HepG2 (cell line): ENCODE results near the gene CD164L2. TPM values are rescaled to one million over a fixed set of nuclear protein-coding genes. Genes with fewer than 3 reads are reported as not detected.

Experiments used
- ATAC-seq: fragments of 200-7000 bp; cut with Tn5 transposase; 3 replicates; pipeline ENCODE4 v1.9.1; 2020; ENCODE audit warnings: mild to moderate bottlenecking, moderate library complexity
- BruUV-seq: library from RNA; stranded (reverse); fragments of 400-500 nt; replicated peaks from 2 replicates; lab custom pipeline; 2021; lab: Mats Ljungman, UMichigan
- CTCF ChIA-PET: fragments of 300-600 bp; formaldehyde crosslinking; extraction: SDS; loops from one replicate; lab custom pipeline; 2021; ENCODE audit warnings: low total read pairs, inconsistent platforms, low intra/inter-chr PET ratio; lab: Yijun Ruan, JAX
- POLR2A ChIA-PET: fragments of 350-600 bp; sonication (Branson Sonifier 250); formaldehyde crosslinking; loops from one replicate; lab custom pipeline; 2020; ENCODE audit warnings: antibody characterized with exemption, inconsistent platforms; lab: Yijun Ruan, JAX
- DNase-seq: peaks from one replicate; pipeline ENCODE4 v3.0.0-alpha.2; 2015; ENCODE audit warnings: low spot score
- FAIRE-seq: peaks from 3 replicates; lab custom pipeline; 2011; peaks lifted over from hg19 to GRCh38; lab: Jason Lieb, UNC
- H2AFZ ChIP-seq: one replicate; pipeline ENCODE4 v1.6.1; 2011; ENCODE audit warnings: low read length, inconsistent platforms
- H3K27ac ChIP-seq: fragments of 300-600 bp; 3 replicates; pipeline ENCODE4 v1.8.0; 2011; ENCODE audit warnings: mixed run types, mild to moderate bottlenecking, mixed read lengths, low read length, inconsistent platforms; ENCODE audit not compliant: insufficient read depth; ENCODE audit errors: extremely low read length
- H3K27me3 ChIP-seq, 2 experiments: fragments of 200-600 bp in 1 of 2; 2 replicates in 1 of 2; 3 replicates in 1 of 2; pipeline versions ENCODE4 v1.6.0 to v1.8.0; 2011; ENCODE audit warnings: low read length in 2 of 2, mild to moderate bottlenecking in 2 of 2, moderate library complexity in 2 of 2, inconsistent platforms in 1 of 2; ENCODE audit not compliant: insufficient read depth in 2 of 2, control insufficient read depth in 1 of 2
- H3K36me3 ChIP-seq, 2 experiments: fragments of 200-600 bp in 1 of 2; replicated peaks in 1 of 2; 2 replicates in 1 of 2; 3 replicates in 1 of 2; pipeline versions ENCODE4 v1.5.1 to v1.8.0; 2011; ENCODE audit warnings: low read length in 2 of 2, inconsistent platforms in 1 of 2; ENCODE audit not compliant: insufficient read depth in 2 of 2, control insufficient read depth in 1 of 2
- H3K4me1 ChIP-seq: 2 replicates; pipeline ENCODE4 v1.5.1; 2012; ENCODE audit warnings: low read length, inconsistent platforms; ENCODE audit not compliant: insufficient read depth
- H3K4me2 ChIP-seq: 2 replicates; pipeline ENCODE4 v1.6.0; 2011; ENCODE audit warnings: low read depth, low read length, inconsistent platforms
- H3K4me3 ChIP-seq, 3 experiments: fragments of 200-600 bp in 1 of 3; sonication (generic), shearing (Covaris generic) in 1 of 3; replicated peaks in 1 of 3; 2 replicates each; pipeline ENCODE4 v1.5.1; 2011 to 2016; ENCODE audit warnings: low read length in 3 of 3, inconsistent platforms in 2 of 3, low read depth in 2 of 3, mild to moderate bottlenecking in 2 of 3, control low read depth in 1 of 3, mixed read lengths in 1 of 3; ENCODE audit not compliant: insufficient read depth in 1 of 3
- H3K79me2 ChIP-seq: one replicate; pipeline ENCODE4 v1.6.1; 2011; ENCODE audit warnings: low read length, inconsistent platforms; ENCODE audit not compliant: insufficient read depth
- H3K9ac ChIP-seq: 2 replicates; pipeline ENCODE4 v1.6.0; 2011; ENCODE audit warnings: mild to moderate bottlenecking, low read depth, low read length, inconsistent platforms; ENCODE audit not compliant: insufficient read depth
- H3K9me3 ChIP-seq: 2 replicates; pipeline ENCODE4 v1.5.1; 2012; ENCODE audit warnings: mild to moderate bottlenecking, low read length
- H4K20me1 ChIP-seq: 2 replicates; pipeline ENCODE4 v1.6.0; 2011; ENCODE audit warnings: inconsistent platforms, mild to moderate bottlenecking, low read length, moderate library complexity; ENCODE audit not compliant: insufficient read depth
- ARID2 ChIP-seq: sonication (generic); formaldehyde crosslinking; IDR thresholded peaks from 2 replicates; pipeline ENCODE4 v1.8.1; 2022; ENCODE audit warnings: mild to moderate bottlenecking, missing genetic modification reagents, borderline replicate concordance
- HOXA3 ChIP-seq: sonication (generic); formaldehyde crosslinking; IDR thresholded peaks from 2 replicates; pipeline ENCODE4 v1.5.0; 2020; ENCODE audit warnings: missing genetic modification reagents
- KLF9 ChIP-seq: IDR thresholded peaks from 2 replicates; pipeline ENCODE4 v1.6.1; 2016; ENCODE audit warnings: low read depth
- MAZ ChIP-seq, 2 experiments: sonication (generic) in 1 of 2; formaldehyde crosslinking in 1 of 2; IDR thresholded peaks; 2 replicates each; pipeline versions ENCODE4 v1.5.0 to v1.6.1; 2012 to 2020; ENCODE audit warnings: low read depth in 2 of 2, mild to moderate bottlenecking in 2 of 2, borderline replicate concordance in 1 of 2, improper control_type of control experiment in 1 of 2, low read length in 1 of 2, missing genetic modification reagents in 1 of 2, moderate library complexity in 1 of 2
- PAF1 ChIP-seq: IDR thresholded peaks from 2 replicates; pipeline ENCODE4 v1.6.1; 2016; ENCODE audit warnings: missing genetic modification reagents, missing compliant biosample characterization
- PHF5A ChIP-seq: IDR thresholded peaks from one replicate; pipeline ENCODE4 v1.6.1; 2018; ENCODE audit warnings: low read depth, missing genetic modification reagents; ENCODE audit not compliant: unreplicated experiment
- RFXANK ChIP-seq: IDR thresholded peaks from 2 replicates; pipeline ENCODE4 v1.6.1; 2016
- SOX5 ChIP-seq: IDR thresholded peaks from 2 replicates; pipeline ENCODE4 v1.6.1; 2016; ENCODE audit warnings: borderline replicate concordance
- TARDBP ChIP-seq: sonication (generic); formaldehyde crosslinking; IDR thresholded peaks from 2 replicates; pipeline ENCODE4 v1.8.0; 2022; ENCODE audit warnings: mild to moderate bottlenecking, missing genetic modification reagents
- ZNF24 ChIP-seq: fragments of 450-650 bp; IDR thresholded peaks from 2 replicates; pipeline ENCODE4 v1.6.1; 2017; ENCODE audit warnings: antibody characterized with exemption, mild to moderate bottlenecking
- ZNF292 ChIP-seq: sonication (generic); formaldehyde crosslinking; IDR thresholded peaks from 2 replicates; pipeline ENCODE4 v1.8.1; 2022; ENCODE audit warnings: mild to moderate bottlenecking, low read depth, missing genetic modification reagents, borderline replicate concordance
- ZNF430 ChIP-seq: sonication (generic); formaldehyde crosslinking; IDR thresholded peaks from 2 replicates; pipeline ENCODE4 v1.9.0; 2021; ENCODE audit warnings: mild to moderate bottlenecking, missing genetic modification reagents
- ZNF446 ChIP-seq: sonication (generic); formaldehyde crosslinking; IDR thresholded peaks from 2 replicates; pipeline ENCODE4 v1.5.0; 2020; ENCODE audit warnings: mild to moderate bottlenecking, missing genetic modification reagents
- ZNF451 ChIP-seq: sonication (generic); formaldehyde crosslinking; IDR thresholded peaks from 2 replicates; pipeline ENCODE4 v1.5.0; 2020; ENCODE audit warnings: mild to moderate bottlenecking, missing genetic modification reagents
- ZNF883 ChIP-seq: sonication (generic); formaldehyde crosslinking; IDR thresholded peaks from 2 replicates; pipeline ENCODE4 v1.5.1; 2020; ENCODE audit warnings: mild to moderate bottlenecking, missing genetic modification reagents; ENCODE audit errors: not compliant biosample characterization
- WGBS: methylation state at CpG from one replicate; pipeline ENCODE4 v1.1.6; 2017; ENCODE audit warnings: low lambda C conversion rate; 5-methylcytosine and 5-hydroxymethylcytosine counted together
- in situ Hi-C: cut with HindIII; loops from 2 replicates; pipeline ENCODE4 v1.10.0; 2017; ENCODE audit warnings: low pct_unique_long_range_greater_than_20kb; ENCODE audit not compliant: extremely low pct_ligation_motif_present
- intact Hi-C: fragments of 100-400 bp; cut with micrococcal nuclease; formaldehyde crosslinking; loops from one replicate; pipeline ENCODE4 v1.10.0; 2022; ENCODE audit not compliant: unreplicated experiment
- polyA plus RNA-seq, 8 experiments: library from polyadenylated mRNA; depleted of rRNA in 3 of 8; stranded (reverse) in 7 of 8; unstranded in 1 of 8; fragments of >200 nt; fragmentation: Illumina TruSeq in 4 of 8; extraction: Trizol in 4 of 8; gene quantifications; 2 replicates each; pipeline versions ENCODE4 v1.2.1 to v1.2.3, GENCODE V29; 2011 to 2016; ENCODE audit warnings: low read depth in 4 of 8, missing spikeins in 1 of 8, mixed read lengths in 1 of 8; ENCODE audit not compliant: insufficient read depth in 1 of 8
- total RNA-seq, 5 experiments: library from RNA; depleted of rRNA; stranded (reverse); fragments of >200 nt; fragmentation: Illumina TruSeq; extraction: Trizol; gene quantifications; 2 replicates each; pipeline ENCODE4 v1.2.3, GENCODE V29; 2016; ENCODE audit warnings: low read depth in 1 of 5
- TF ChIP-seq, protein P1 (sequence below): sonication (generic); formaldehyde crosslinking; IDR thresholded peaks from 2 replicates; pipeline ENCODE4 v1.5.1; 2020; ENCODE audit warnings: missing genetic modification reagents, mild to moderate bottlenecking, borderline replicate concordance
- TF ChIP-seq, protein P2 (sequence below): sonication (generic); formaldehyde crosslinking; IDR thresholded peaks from 2 replicates; pipeline ENCODE4 v1.8.1; 2022; ENCODE audit warnings: mild to moderate bottlenecking, missing genetic modification reagents

The CD164L2 gene
- total and polyA plus RNA-seq, 2 of the 13 experiments (the other 11 are each of a cell fraction or from before 2014, with no cell fraction given) = not detected

DNA sequence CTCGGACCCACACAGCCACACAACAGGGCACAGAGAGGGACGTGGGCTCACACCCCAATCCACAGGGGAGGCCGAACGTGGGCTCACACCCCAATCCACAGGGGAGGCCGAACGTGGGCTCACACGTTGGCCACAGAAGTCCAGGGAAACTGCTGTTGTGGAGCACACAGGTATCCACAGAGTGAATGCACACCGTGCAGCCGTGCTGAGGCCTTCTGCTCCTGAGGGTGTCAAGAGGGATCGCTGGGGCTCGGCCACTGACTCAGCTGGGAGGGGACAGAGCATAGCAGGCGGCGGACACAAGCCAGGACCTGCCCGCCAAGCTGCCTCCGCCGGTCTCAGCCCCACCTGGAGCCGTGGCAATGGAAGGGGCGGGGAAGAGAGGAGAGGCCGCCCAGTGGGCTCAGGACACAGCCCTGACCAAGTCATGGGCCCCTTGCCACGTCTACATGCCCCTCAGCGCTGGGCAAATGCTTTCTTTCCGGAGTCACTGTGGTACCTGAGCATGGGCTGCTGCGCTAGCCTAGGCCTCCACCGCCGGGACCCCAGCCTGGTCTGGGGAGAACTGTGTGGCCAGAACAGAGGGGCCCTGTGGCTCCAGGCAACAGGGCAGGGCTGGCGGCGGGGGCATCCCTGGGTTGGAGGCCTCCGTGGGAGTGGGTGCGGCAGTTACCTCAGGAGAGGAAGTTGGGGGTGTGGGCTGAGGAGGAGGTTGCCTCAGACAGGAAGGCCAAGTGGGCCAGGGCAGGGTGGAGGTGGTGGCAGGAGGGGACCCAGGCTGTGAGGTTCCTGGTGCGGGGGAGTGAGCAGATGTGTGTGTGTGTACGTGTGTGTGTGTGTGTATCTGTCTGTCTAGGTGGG is 40.1 kb downstream of the CD164L2 start:
- H3K27ac ChIP-seq = peak overlapping the region; percentile 54
- ATAC-seq (peak; percentile 77), DNase-seq (peak; percentile 52), FAIRE-seq (no peak)
- H3K4me1 ChIP-seq = peaks cover 20% of the 10 kb centered on the region
- BruUV-seq = no TSS peak
- no peaks in the 10 kb centered on the region for H3K9me3 ChIP-seq
- no peaks in the 10 kb centered on the region for H4K20me1 ChIP-seq
- no peaks in the 10 kb centered on the region; a peak in 1 of 5 replicates for H3K27me3 ChIP-seq
- ChIA-PET CTCF (no interaction called here), POLR2A (interaction anchor here (0.7 to 3.2 kb wide), 6 partner anchors 9 to 23 kb away, joined by 3 to 36 read pairs (median 8); partner anchors contain the start of gene MAP3K6)
- H3K4me3 ChIP-seq = peak overlapping the region; percentile 65 to 84 (median 79)
- peak overlapping the region; percentile 99 for H3K4me2 ChIP-seq
- H3K9ac ChIP-seq = peak overlapping the region; percentile 72
- in situ Hi-C loops (no loop called here), intact Hi-C loops (no loop called here)
- WGBS = 2% methylated on average over 16 of the region's 31 CpGs
- no peaks in the 10 kb centered on the region for H3K79me2 ChIP-seq
- no peaks in the 10 kb centered on the region for H3K36me3 ChIP-seq
- no peak overlapping the region for H2AFZ ChIP-seq
- peak; percentile 49 for TF ChIP-seq ZNF430 (CRISPR knock-in tag)
- TF ChIP-seq, protein P1, sequence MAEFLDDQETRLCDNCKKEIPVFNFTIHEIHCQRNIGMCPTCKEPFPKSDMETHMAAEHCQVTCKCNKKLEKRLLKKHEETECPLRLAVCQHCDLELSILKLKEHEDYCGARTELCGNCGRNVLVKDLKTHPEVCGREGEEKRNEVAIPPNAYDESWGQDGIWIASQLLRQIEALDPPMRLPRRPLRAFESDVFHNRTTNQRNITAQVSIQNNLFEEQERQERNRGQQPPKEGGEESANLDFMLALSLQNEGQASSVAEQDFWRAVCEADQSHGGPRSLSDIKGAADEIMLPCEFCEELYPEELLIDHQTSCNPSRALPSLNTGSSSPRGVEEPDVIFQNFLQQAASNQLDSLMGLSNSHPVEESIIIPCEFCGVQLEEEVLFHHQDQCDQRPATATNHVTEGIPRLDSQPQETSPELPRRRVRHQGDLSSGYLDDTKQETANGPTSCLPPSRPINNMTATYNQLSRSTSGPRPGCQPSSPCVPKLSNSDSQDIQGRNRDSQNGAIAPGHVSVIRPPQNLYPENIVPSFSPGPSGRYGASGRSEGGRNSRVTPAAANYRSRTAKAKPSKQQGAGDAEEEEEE = no peak
- TF ChIP-seq PAF1 (CRISPR knock-in tag) = no peak
- TF ChIP-seq ZNF446 (CRISPR knock-in tag) = 0 out of 2 replicates have a peak, but pooled peaks have one; percentile 30
- TF ChIP-seq ARID2 = peak; percentile 59; the same call in 1 of the 2 replicates
- TF ChIP-seq RFXANK (CRISPR knock-in tag) = no peak
- peak; percentile 61 for TF ChIP-seq ZNF292 (CRISPR knock-in tag)
- TF ChIP-seq, protein P2, sequence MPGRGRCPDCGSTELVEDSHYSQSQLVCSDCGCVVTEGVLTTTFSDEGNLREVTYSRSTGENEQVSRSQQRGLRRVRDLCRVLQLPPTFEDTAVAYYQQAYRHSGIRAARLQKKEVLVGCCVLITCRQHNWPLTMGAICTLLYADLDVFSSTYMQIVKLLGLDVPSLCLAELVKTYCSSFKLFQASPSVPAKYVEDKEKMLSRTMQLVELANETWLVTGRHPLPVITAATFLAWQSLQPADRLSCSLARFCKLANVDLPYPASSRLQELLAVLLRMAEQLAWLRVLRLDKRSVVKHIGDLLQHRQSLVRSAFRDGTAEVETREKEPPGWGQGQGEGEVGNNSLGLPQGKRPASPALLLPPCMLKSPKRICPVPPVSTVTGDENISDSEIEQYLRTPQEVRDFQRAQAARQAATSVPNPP (CRISPR knock-in tag) = no peak; the same call in 1 of the 2 replicates
- TF ChIP-seq MAZ (IDR thresholded peaks at IDR 0.05; ENCODE audit: borderline replicate concordance, low read depth, low read length) = no peak
- TF ChIP-seq MAZ (CRISPR knock-in tag; IDR thresholded peaks at IDR 0.05; ENCODE audit: low read depth) = peak; percentile 71
- peak; percentile 10 for TF ChIP-seq ZNF883
- TF ChIP-seq KLF9 = no peak
- no peak for TF ChIP-seq ZNF451 (CRISPR knock-in tag)
- TF ChIP-seq SOX5 = 0 out of 2 replicates have a peak, but pooled peaks have one; percentile 9
- no peak for TF ChIP-seq ZNF24
- TF ChIP-seq PHF5A (CRISPR knock-in tag) = no peak
- TF ChIP-seq TARDBP (CRISPR knock-in tag) = peak; percentile 80
- TF ChIP-seq HOXA3 (CRISPR knock-in tag) = peak; percentile 65
